Fibroblast of peridontal ligament (primary cell): Measurements from ENCODE around the gene SSH2.
"Not testable (repeated sequence)": the region's sequence is repeated elsewhere in the genome, so short reads cannot be mapped to it uniquely, and the experiment has no call there.

Source experiments
- DNase-seq: peaks from one replicate; pipeline ENCODE4 v3.0.0-alpha.2; 2010; ENCODE audit errors: extremely low read depth

The SSH2 gene

DNA sequence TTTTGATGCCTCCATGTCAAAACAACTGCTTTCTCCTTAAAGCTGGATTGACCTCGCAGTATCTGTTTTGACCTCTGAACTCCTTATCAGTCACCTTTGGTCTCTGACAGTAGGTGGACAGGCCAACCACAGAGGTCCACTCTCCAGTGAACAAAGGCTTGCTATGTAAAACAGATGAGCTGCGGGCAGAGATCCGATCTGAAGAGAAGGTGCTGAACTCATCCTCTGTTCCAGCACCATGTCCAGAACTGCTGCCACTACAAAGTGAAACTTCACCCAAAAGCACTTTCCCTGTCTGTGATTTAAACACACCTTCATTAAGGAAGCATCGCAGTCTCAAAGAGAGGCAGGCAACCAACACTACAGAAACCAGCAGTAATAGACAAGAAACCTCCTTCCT is 190.0 kb downstream of the SSH2 start:
- no peak for DNase-seq

DNA sequence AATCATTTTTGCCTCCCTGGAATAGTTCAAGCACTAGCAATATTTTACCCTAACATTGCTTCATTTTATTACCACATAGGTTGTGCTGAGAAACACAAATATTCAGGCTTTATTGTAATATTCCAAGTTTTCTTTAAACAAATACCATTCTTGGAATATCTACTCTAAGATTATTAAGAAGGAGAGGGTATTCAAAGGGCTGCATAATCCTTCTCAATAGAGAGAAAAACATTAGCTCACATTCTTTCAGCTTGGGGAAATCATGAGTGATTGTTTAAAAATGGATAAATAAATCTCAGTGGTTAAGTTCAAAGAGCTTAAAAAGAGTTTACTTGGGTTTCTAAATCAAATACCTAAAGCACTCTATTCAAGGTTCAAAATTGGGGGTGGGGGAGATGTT is 195.4 kb downstream of the SSH2 start:
- peak; percentile 29 for DNase-seq

DNA sequence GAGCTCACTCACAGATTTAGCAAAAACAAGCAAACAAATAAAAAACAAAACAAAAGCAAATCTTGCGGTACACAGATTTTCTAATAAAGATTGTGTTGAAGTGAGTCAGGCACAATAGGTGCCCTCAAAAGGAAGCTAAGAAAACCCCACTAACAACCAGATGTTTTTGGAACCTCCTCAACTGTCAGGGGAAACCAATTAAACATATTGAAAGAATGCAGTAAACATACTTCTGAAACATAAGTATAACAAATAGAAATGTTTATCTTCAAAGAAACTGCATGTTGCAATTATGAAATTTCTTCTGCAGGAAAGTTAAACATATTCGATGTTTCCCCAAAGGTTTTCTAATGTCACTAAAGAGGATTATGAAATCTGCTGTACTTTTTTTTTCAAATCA is 196.9 kb downstream of the SSH2 start:
- peak; percentile 54 for DNase-seq

DNA sequence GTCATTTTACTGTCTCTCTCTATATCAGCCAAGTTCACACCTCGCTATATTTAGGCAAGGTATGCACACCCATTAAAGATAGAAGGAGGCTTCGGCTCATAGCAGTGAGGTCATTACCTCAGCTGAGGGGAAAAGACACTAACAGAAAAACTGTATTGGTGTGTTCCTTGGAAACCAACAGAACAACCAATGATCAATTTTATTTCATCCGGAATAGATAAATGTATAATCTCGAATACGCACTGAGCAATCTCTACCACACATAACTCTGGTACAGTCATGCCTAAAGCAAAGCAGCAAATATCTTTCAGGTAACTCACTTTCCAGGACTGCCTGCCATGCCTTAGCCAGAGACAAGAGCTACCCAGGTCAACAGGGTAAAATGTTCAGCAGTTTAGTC is 197.4 kb downstream of the SSH2 start:
- no peak for DNase-seq

DNA sequence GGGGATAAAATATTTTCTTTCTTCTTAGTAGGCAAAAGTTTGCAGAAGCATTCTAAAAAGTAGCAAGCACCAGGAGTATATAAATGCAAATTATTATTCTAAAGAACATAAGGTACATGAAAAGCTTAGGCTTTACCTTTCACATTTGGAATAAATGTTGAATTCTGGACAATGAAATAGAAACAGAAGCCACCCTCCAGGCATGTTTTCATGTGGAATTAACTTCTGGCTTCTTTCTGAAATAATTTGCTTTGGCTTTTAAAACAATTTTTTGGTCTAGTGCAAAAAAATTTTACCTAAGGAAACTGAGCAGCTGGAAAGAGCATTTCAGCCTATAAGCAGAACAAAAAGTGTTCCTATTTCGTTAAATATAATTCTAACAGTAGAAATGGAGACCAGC is 197.8 kb downstream of the SSH2 start:
- DNase-seq, result no peak

DNA sequence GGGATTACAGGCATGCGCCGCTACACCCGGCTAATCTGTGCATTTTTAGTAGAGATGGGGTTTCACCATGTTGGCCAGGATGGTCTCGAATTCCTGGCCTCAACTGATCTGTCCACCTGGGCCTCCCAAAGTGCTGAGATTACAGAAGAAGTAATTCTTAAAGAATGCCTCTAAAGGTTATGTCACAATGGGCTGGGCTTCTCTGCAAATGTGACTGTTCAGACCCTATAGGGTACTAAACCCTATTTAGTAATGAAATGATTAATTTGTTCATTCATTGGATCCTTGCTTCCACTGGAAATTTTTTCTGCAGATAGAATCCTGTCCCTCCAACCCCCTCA is 198.5 kb downstream of the SSH2 start:
- DNase-seq, result no peak

- DNase-seq, result no peak
Observed at GRCh38 chr17:29728490-29728889, 201.5 kb downstream of the SSH2 start.

GRCh38 chr17:29726715-29727252 is 203.2 kb downstream of the SSH2 start:
- DNase-seq, result no peak

DNA sequence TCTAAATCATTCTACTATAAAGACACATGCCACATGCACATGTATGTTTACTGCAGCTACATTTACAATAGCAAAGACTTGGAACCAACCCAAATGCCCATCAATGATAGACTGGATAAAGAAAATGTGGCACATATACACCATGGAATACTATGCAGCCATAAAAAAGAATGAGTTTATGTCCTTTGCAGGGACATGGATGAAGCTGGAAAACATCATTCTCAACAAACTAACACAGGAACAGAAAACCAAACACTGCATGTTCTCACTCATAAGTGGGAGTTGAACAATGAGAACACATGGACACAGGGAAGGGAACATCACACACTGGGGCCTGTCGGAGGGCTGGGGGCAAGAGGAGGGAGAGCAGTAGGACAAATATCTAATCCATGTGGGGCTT is 204.6 kb downstream of the SSH2 start:
- not testable (repeated sequence) for DNase-seq

DNA sequence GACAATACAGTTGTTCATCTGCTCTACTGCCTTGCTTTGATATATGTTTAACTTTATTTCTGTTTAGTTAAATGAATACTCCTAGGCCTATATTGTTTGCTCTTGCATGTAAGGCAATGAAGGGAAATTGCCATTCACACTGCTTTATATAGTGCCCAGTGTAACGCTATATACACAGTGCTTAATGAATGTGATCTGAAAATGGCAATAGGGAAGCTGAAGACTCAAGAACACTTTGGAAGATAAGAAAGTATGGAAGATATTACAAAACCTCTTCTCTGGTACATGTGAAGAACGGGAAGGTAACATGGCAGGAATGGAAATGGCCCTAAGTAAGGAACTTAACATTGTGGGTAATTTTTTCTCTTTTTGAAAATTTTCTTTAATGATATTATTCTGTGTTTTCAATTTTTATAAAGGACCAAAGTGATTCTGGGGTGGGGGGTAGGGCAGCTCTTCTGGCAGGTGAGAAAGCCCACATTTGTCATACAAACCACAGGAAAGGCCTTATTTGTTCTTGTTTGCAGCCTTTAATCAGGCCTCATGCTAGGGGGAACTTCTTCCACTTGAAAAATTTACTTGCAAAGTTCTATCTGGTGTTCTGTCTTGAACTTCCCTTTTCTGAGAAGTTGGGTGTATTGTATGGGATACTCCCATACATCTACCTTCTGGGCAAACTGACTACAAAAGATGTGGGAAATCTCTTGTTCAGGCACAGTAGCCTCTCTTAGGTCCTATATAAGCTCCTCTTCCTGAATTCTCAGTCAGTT is 206.6 kb downstream of the SSH2 start:
- DNase-seq, result no peak

DNA sequence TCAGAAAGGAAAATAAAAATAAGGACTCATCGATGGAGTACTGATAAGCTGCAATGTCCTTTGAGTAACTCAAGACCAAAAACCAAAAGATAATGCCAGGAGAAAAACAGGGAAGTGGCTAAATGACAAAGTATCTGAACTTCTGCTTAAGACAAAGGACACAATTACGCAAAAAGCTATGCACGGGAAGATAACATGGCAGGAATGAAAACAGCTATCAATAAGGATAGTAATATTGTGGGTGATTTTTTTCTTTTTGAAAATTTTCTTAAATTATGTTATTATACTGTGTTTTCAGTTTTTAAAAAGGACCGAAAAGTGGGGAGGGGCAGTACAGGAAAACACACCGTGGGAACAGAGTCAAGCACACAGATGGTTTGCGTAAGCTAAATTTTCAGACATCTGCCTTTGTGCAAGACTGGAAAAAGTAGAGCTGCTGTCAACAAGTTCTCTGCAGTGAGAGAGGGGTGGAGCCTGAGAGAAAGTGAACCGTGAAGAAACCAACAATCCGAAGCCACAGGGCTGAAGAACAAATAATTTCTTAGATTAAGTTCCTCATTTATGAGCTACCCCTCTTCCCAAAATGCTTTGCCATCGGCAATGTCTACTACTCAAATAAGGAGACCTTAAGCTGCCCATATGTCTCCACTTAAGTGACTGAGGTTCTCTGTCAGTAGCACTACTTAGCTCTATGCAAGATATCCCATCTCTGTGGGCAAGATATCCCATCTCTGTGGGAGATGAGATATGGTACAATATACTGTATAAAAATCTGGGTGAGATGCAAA is 207.4 kb downstream of the SSH2 start:
- peak; percentile 93 for DNase-seq

- no peak for DNase-seq
Observed at GRCh38 chr17:29720551-29720950, 209.5 kb downstream of the SSH2 start.

DNA sequence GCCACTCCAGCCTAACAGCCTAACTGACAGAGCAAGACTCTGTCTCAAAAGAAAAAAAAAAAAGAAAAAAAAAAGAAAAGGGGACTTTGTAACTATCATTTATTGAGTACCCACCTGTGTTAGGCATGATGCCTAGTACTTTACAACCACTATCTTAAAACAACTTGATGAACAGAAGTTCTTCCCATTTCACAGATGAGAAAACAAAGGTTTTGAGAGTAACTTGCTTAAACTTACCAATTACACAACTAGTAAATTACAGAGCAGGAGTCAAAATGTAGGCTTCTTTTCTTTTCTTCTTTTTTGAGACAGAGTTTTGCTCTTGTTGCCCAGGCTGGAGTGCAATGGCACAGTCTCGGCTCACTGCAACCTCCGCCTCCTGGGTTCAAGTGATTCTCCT is 210.6 kb downstream of the SSH2 start:
- no peak for DNase-seq

- no peak for DNase-seq
Observed at GRCh38 chr17:29718446-29719039, 211.5 kb downstream of the SSH2 start.

DNA sequence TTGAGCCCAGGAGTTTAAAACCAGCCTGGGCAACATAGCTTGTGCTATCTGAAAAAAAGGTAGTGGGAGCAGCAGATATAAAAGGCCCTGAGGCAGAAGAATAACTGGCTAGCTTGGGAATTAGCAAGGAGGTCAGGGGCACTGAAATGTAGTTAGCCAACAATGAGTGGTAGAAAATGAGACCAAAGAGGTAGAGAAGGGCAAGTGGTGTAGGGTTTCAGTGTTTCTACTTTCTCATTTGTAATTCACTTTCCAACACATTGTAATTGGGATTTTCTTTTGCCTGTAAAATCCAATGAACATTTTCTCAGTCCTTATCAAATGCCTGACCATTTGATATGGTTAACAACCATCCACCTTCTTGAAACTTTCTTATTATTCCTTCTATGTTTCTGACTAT is 212.2 kb downstream of the SSH2 start:
- DNase-seq, result no peak

DNA sequence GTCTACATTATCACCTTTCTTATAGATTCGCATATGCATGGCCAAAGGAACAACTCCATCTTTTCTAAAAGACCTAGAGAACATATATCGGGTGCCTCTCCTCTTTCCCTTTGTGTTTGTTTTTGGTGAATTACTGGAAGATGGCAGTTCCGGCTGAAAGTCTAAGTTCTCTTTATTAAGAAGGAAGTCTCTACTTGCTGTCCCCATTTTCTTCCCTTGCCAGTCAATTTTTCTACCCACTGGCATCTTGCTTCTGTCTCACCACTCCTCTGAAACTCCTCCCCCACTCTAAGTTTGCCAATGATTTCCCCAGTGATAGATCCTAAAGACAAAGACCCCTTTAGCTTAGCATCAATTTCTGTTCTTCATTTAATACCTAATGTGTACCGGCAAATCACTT is 213.5 kb downstream of the SSH2 start:
- no peak for DNase-seq

GRCh38 chr17:29715680-29716079 is 214.3 kb downstream of the SSH2 start:
- no peak for DNase-seq

- DNase-seq, result no peak
Observed at GRCh38 chr17:29714146-29714545, 215.9 kb downstream of the SSH2 start.

GRCh38 chr17:29713626-29714025 is 216.4 kb downstream of the SSH2 start:
- no peak for DNase-seq

DNA sequence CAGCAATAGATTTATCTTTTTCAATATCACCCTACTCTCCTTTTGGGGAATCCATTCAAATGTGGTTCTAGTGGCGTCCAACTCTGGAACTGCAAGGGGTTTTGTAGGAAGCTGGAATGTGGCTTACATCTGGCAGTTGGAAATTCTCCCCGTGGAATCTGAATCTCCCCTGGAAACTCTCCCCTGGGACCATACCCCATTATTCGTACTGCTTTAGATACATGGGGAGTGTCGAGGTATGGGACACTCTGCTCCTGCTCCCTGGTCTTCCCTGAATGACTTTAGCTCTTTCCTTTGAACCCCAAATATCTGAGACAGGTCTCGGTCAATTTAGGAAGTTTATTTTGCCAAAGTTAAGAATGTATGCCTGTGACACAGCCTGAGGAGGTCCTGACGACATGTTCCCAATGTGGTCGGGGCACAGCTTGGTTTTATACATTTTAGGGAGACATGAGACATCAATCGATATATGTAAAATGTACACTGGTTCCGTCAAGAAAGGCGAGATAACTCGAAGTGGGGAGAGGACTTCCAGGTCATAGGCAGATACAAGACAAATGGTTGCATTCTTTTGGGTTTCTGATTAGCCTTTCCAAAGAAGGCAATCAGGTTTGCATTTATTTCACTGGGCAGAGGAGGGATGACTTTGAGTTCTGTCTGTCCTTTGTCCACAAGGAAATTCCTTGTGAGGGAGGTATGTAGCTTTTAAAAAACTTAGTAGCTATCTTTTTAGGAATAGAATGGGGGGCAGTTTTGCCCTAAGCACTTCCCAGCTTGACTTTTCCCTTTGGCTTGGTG is 218.2 kb downstream of the SSH2 start:
- no peak for DNase-seq

DNA sequence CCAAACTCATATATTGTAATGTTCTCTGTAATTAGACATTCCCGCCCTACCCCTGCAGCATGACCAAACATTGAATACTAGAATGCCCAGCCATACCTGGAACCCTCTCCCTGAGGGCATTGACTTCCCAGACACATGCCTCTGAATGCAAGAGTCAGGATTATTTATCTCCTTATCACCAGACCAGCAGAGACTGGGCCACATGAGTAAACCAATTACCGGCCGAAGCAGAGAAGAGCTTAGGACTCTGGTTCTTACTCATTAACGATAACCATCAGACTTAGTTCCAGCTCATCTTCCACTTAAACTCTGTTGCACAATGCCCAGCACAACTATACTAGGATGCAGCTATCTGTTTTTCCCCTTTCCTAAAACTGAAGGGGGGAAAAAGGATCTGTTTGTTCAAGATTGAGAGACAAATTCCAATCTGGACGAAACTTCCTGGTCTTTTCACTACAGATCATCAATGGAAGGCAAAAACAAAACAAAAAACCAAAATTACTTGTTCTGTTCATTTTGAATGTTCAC is 219.1 kb downstream of the SSH2 start:
- DNase-seq, result peak; percentile 26

DNA sequence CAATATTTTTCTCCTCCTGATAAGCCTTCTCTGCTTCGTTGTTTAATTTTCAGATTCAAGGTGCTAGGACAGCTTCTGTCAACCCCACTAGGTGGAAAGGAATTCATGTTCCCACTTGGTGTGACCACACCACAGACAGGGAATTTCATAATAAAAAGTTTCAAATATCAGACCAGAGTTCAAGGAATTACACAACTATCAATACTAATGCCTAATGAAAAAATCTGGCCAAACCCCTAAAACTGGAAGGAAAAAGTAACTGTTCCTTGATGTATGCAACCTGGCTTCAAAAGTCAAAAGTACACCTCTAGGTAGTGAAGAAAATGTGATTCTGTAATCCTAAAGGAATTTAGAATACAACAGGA is 219.5 kb downstream of the SSH2 start:
- no peak for DNase-seq
